ENCODE data around the gene FAIM2.

FAIM2 gene

GRCh38 chr12:49821373-49822287 is 82.1 kb downstream of the FAIM2 start:
- Histone ChIP-seq H3K9me3 (ENCODE audit: insufficient read depth, low read length, severe bottlenecking) (no peaks in the 10 kb centered on the region), H3K4me2 (ENCODE audit: insufficient read depth, low read length) (no peak overlapping the region), H3K27ac (ENCODE audit: low read length) (peak overlapping the region; percentile 55), H3K9ac (ENCODE audit: low read depth, low read length) (peak overlapping the region; percentile 11; the same call in 1 of the 2 replicates), H3K27me3 (ENCODE audit: insufficient read depth, low read length, poor library complexity) (no peaks in the 10 kb centered on the region), H3K79me2 (ENCODE audit: insufficient read depth, low read length) (peaks cover 77% of the 10 kb centered on the region), H3K4me3 (ENCODE audit: low read depth in 1 of 2, low read length in 2 of 2) (no peak overlapping the region), H2AFZ (ENCODE audit: low read depth, low read length) (no peak overlapping the region), H4K20me1 (ENCODE audit: insufficient read depth, low read length) (peaks cover 55% of the 10 kb centered on the region), H3K4me1 (ENCODE audit: insufficient read depth, low read length) (peaks cover 28% of the 10 kb centered on the region), H3K36me3 (ENCODE audit: insufficient read depth, low read length) (peaks cover 9% of the 10 kb centered on the region; the same call in 1 of the 2 replicates)
- no peak for TF ChIP-seq EZH2 (IDR thresholded peaks at IDR 0.05; ENCODE audit: borderline replicate concordance, low read depth, low read length, severe bottlenecking)
- TF ChIP-seq, protein P1, sequence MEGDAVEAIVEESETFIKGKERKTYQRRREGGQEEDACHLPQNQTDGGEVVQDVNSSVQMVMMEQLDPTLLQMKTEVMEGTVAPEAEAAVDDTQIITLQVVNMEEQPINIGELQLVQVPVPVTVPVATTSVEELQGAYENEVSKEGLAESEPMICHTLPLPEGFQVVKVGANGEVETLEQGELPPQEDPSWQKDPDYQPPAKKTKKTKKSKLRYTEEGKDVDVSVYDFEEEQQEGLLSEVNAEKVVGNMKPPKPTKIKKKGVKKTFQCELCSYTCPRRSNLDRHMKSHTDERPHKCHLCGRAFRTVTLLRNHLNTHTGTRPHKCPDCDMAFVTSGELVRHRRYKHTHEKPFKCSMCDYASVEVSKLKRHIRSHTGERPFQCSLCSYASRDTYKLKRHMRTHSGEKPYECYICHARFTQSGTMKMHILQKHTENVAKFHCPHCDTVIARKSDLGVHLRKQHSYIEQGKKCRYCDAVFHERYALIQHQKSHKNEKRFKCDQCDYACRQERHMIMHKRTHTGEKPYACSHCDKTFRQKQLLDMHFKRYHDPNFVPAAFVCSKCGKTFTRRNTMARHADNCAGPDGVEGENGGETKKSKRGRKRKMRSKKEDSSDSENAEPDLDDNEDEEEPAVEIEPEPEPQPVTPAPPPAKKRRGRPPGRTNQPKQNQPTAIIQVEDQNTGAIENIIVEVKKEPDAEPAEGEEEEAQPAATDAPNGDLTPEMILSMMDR (IDR thresholded peaks at IDR 0.05; ENCODE audit: borderline replicate concordance, extremely low read depth, low read length, poor library complexity, severe bottlenecking): no peak
- DNase-seq (peak; percentile 20), ATAC-seq (ENCODE audit: insufficient read depth, low read depth) (peak; percentile 25; the same call in 1 of the 3 replicates)

- H3K79me2 ChIP-seq (ENCODE audit: insufficient read depth, low read length): peaks cover 75% of the 10 kb centered on the region
Observed at GRCh38 chr12:49819786-49820185, 83.9 kb downstream of the FAIM2 start.

GRCh38 chr12:49818241-49818895 is 85.3 kb downstream of the FAIM2 start:
- no peak for TF ChIP-seq EZH2 (IDR thresholded peaks at IDR 0.05; ENCODE audit: borderline replicate concordance, low read depth, low read length, severe bottlenecking)
- TF ChIP-seq, protein P1 (IDR thresholded peaks at IDR 0.05; ENCODE audit: borderline replicate concordance, extremely low read depth, low read length, poor library complexity, severe bottlenecking): no peak
- Histone ChIP-seq H3K4me3 (ENCODE audit: low read depth in 1 of 2, low read length in 2 of 2) (no peak overlapping the region), H2AFZ (ENCODE audit: low read depth, low read length) (no peak overlapping the region), H3K9me3 (ENCODE audit: insufficient read depth, low read length, severe bottlenecking) (no peaks in the 10 kb centered on the region), H3K4me1 (ENCODE audit: insufficient read depth, low read length) (peaks cover 14% of the 10 kb centered on the region), H3K9ac (ENCODE audit: low read depth, low read length) (no peak overlapping the region), H4K20me1 (ENCODE audit: insufficient read depth, low read length) (peaks cover 41% of the 10 kb centered on the region), H3K27ac (ENCODE audit: low read length) (no peak overlapping the region), H3K36me3 (ENCODE audit: insufficient read depth, low read length) (peaks cover 10% of the 10 kb centered on the region; the same call in 1 of the 2 replicates), H3K4me2 (ENCODE audit: insufficient read depth, low read length) (no peak overlapping the region), H3K79me2 (ENCODE audit: insufficient read depth, low read length) (peaks cover 65% of the 10 kb centered on the region), H3K27me3 (ENCODE audit: insufficient read depth, low read length, poor library complexity) (no peaks in the 10 kb centered on the region)
- ATAC-seq (ENCODE audit: insufficient read depth, low read depth): no peak
- DNase-seq: no peak

More at GRCh38 chr12:49819786-49820185, 83.9 kb downstream of the FAIM2 start:
- ATAC-seq (ENCODE audit: insufficient read depth, low read depth) (no peak), DNase-seq (no peak)
- no peaks in the 10 kb centered on the region for H3K27me3 ChIP-seq (ENCODE audit: insufficient read depth, low read length, poor library complexity)
- H3K4me3 ChIP-seq (ENCODE audit: low read depth in 1 of 2, low read length in 2 of 2): no peak overlapping the region
- H3K9ac ChIP-seq (ENCODE audit: low read depth, low read length): no peak overlapping the region
- H3K36me3 ChIP-seq (ENCODE audit: insufficient read depth, low read length): peaks cover 10% of the 10 kb centered on the region; the same call in 1 of the 2 replicates
- no peaks in the 10 kb centered on the region for H3K9me3 ChIP-seq (ENCODE audit: insufficient read depth, low read length, severe bottlenecking)
- no peak overlapping the region for H2AFZ ChIP-seq (ENCODE audit: low read depth, low read length)
- no peak overlapping the region for H3K27ac ChIP-seq (ENCODE audit: low read length)
- no peak for TF ChIP-seq EZH2 (IDR thresholded peaks at IDR 0.05; ENCODE audit: borderline replicate concordance, low read depth, low read length, severe bottlenecking)
- TF ChIP-seq, protein P1 (IDR thresholded peaks at IDR 0.05; ENCODE audit: borderline replicate concordance, extremely low read depth, low read length, poor library complexity, severe bottlenecking): no peak
- H4K20me1 ChIP-seq (ENCODE audit: insufficient read depth, low read length): peaks cover 53% of the 10 kb centered on the region
- H3K4me2 ChIP-seq (ENCODE audit: insufficient read depth, low read length): no peak overlapping the region
- peaks cover 14% of the 10 kb centered on the region for H3K4me1 ChIP-seq (ENCODE audit: insufficient read depth, low read length)
